HUDEP-2 (cell line): ENCODE measurements around the gene PPP1R1B.

ENCODE experiments used
- DNase-seq, 76 experiments: peaks; one replicate each; lab custom pipeline; 2025; ENCODE audit not compliant: unreplicated experiment in 76 of 76; lab: John Stamatoyannopoulos, UW

The PPP1R1B gene

GRCh38 chr17:39648616-39649366 is 22.0 kb downstream of the PPP1R1B start:
- no peak for DNase-seq

- DNase-seq, result no peak
Measured at GRCh38 chr17:39650121-39650579, 23.4 kb downstream of the PPP1R1B start.

GRCh38 chr17:39651923-39652586 is 25.3 kb downstream of the PPP1R1B start:
- no peak for DNase-seq

- DNase-seq, result peak in 1 of 76 experiments; percentile 44
Measured at GRCh38 chr17:39652587-39653315, 26.0 kb downstream of the PPP1R1B start.

- DNase-seq, result peak in 35 of 76 experiments; percentile 17 to 68 (median 37)
Measured at GRCh38 chr17:39653316-39653661, 26.5 kb downstream of the PPP1R1B start.

- DNase-seq, result peak in 69 of 76 experiments; percentile 22 to 91 (median 76)
Measured at GRCh38 chr17:39653662-39654331, 27.0 kb downstream of the PPP1R1B start.

- DNase-seq, result no peak
Measured at GRCh38 chr17:39655105-39655504, 28.4 kb downstream of the PPP1R1B start.

- DNase-seq, result no peak
Measured at GRCh38 chr17:39658346-39658745, 31.6 kb downstream of the PPP1R1B start.

GRCh38 chr17:39658760-39659159 is 32.0 kb downstream of the PPP1R1B start:
- no peak for DNase-seq

GRCh38 chr17:39659279-39660010 is 32.7 kb downstream of the PPP1R1B start:
- no peak for DNase-seq

- no peak for DNase-seq
Measured at GRCh38 chr17:39660011-39660360, 33.2 kb downstream of the PPP1R1B start.

GRCh38 chr17:39660397-39661385 is 33.9 kb downstream of the PPP1R1B start:
- DNase-seq, result no peak

GRCh38 chr17:39661744-39662541 is 35.2 kb downstream of the PPP1R1B start:
- DNase-seq, result no peak

GRCh38 chr17:39662551-39663339 is 36.0 kb downstream of the PPP1R1B start:
- DNase-seq, result peak in 25 of 76 experiments; percentile 15 to 60 (median 32)

GRCh38 chr17:39663340-39663687 is 36.6 kb downstream of the PPP1R1B start:
- DNase-seq, result no peak

GRCh38 chr17:39663688-39664580 is 37.2 kb downstream of the PPP1R1B start:
- DNase-seq, result peak in 56 of 76 experiments; percentile 18 to 75 (median 58)
